ENCODE data around the gene BIRC6.

DNA sequence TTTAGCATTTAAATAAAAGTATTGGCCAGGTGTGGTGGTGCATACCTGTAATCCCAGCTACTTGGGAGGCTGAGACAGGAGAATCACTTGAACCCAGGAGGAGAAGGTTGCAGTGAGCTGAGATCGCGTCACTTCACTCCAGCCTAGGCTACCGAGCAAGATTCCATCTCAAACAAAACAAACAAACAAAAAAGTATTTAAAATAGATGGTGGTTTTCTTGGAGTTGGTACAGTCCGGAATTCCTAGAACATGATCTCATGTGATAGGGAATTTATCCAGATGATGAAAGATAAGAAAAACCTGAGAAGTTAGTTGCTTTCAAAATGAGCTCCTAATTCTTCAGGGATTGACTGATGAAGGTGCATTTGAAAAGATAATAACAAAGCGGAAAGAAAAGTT lies 62.0 kb downstream of the BIRC6 start:
- TF ChIP-seq, protein P1, sequence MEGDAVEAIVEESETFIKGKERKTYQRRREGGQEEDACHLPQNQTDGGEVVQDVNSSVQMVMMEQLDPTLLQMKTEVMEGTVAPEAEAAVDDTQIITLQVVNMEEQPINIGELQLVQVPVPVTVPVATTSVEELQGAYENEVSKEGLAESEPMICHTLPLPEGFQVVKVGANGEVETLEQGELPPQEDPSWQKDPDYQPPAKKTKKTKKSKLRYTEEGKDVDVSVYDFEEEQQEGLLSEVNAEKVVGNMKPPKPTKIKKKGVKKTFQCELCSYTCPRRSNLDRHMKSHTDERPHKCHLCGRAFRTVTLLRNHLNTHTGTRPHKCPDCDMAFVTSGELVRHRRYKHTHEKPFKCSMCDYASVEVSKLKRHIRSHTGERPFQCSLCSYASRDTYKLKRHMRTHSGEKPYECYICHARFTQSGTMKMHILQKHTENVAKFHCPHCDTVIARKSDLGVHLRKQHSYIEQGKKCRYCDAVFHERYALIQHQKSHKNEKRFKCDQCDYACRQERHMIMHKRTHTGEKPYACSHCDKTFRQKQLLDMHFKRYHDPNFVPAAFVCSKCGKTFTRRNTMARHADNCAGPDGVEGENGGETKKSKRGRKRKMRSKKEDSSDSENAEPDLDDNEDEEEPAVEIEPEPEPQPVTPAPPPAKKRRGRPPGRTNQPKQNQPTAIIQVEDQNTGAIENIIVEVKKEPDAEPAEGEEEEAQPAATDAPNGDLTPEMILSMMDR (IDR thresholded peaks at IDR 0.05) = no peak
- TF ChIP-seq POLR2A (IDR thresholded peaks at IDR 0.05) = no peak
